Measurements from ENCODE around the gene DUSP6.
"Not testable (repeated sequence)": the region's sequence is repeated elsewhere in the genome, so short reads cannot be mapped to it uniquely, and the experiment has no call there.

Gene DUSP6

GRCh38 chr12:89339526-89339925 is 12.8 kb downstream of the DUSP6 start:
- DNase-seq (ENCODE audit: low read depth), result no peak
- TF ChIP-seq MAX (IDR thresholded peaks at IDR 0.05; ENCODE audit: low read depth, low read length) (no peak), MYC (IDR thresholded peaks at IDR 0.05; ENCODE audit: low read depth, low read length) (no peak)
- TF ChIP-seq, protein P1, sequence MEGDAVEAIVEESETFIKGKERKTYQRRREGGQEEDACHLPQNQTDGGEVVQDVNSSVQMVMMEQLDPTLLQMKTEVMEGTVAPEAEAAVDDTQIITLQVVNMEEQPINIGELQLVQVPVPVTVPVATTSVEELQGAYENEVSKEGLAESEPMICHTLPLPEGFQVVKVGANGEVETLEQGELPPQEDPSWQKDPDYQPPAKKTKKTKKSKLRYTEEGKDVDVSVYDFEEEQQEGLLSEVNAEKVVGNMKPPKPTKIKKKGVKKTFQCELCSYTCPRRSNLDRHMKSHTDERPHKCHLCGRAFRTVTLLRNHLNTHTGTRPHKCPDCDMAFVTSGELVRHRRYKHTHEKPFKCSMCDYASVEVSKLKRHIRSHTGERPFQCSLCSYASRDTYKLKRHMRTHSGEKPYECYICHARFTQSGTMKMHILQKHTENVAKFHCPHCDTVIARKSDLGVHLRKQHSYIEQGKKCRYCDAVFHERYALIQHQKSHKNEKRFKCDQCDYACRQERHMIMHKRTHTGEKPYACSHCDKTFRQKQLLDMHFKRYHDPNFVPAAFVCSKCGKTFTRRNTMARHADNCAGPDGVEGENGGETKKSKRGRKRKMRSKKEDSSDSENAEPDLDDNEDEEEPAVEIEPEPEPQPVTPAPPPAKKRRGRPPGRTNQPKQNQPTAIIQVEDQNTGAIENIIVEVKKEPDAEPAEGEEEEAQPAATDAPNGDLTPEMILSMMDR (IDR thresholded peaks at IDR 0.05; ENCODE audit: low read depth, low read length), result no peak
- no peak overlapping the region for H3K4me3 ChIP-seq (ENCODE audit: low read depth, low read length)

DNA sequence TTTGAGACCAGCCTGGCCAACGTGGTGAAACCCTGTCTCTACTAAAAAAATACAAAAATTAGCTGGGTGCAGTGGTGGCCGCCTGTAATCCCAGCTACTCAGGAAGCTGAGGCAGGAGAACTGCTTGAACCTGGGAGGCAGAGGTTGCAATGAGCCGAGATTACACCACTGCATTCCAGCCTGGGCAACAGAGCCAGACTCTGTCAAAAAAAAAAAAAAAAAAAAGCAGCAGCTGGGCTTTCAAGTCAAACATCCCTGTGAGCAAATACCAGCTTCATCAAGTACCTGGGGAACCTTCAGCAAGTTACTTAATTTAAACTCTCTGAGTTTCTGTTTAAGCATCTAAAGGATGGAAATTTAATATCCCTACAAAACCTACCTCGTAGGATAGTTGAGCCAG is 15.2 kb downstream of the DUSP6 start:
- H3K4me3 ChIP-seq (ENCODE audit: low read depth, low read length); DNase-seq (ENCODE audit: low read depth): not testable (repeated sequence)

DNA sequence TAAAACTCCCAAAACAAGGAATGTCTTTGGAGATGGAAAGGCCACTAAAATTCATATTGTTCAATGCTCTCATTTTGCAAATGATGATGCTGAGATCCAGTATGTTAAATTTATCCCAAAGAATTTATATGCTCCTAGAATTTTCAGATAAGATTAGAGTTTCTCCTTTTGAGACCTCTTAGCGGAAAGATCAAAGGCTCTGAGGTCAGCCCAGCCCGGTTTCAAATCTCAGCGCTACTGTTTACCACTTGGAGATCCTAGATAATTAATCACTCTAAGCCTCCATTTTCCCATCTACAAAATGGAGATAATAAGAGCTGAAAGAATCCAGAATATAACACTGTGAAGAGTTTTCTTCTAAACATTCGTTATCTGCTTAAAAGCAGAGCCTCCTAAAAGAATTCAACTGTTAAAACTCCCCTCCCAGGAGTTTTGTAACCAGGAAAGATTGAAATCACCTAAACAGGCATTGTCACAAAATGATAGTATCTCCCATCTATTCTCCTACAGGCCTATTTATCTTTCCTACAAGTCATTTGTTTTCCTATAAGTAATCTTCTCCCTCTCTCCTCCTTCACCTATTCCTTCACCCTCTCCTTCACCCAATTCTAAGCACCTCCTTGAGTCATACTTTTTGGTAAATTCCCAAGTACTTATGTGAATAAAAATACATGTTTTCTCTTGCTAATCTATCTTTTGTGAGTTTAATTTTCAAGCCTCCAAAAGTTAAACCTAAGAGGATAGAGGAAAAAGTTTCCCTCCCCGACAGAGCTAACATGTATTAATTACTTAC is 16.7 kb downstream of the DUSP6 start:
- TF ChIP-seq, protein P1 (IDR thresholded peaks at IDR 0.05; ENCODE audit: low read depth, low read length), result no peak
- no peak for TF ChIP-seq MAX (IDR thresholded peaks at IDR 0.05; ENCODE audit: low read depth, low read length)
- TF ChIP-seq POLR2A (IDR thresholded peaks at IDR 0.05; ENCODE audit: extremely low read depth, insufficient read length), result no peak
- TF ChIP-seq MYC (IDR thresholded peaks at IDR 0.05; ENCODE audit: low read depth, low read length), result no peak
- no peak overlapping the region for H3K4me3 ChIP-seq (ENCODE audit: low read depth, low read length)
- DNase-seq (ENCODE audit: low read depth), result no peak

DNA sequence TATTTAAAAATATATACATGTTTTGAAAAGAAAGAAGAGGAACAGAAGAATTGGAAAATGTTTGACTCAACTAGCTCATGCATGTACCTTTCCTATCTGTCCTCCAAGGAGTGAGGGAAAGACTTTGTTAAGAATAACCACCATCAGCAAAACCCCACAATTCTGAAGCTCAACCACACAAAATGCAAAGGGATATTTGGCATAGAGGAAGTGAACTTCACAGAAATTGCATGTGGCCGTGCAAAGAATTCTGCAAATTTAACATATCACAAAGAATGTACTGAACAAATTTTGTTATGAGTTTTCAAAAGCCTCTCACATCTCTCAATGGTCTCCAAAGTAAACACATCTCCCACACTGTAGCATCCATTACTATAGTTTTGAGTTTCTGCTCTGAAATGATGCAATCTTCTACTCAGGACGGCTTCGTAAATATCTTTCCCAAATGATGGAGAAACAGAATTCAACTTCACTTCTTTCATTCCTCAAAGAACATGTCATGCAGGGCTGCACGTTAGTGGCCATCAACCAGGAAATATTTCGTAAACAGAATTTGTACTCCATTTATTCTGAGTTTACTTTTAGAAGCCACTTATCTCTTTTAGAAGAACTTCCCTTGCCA is 17.6 kb downstream of the DUSP6 start:
- DNase-seq (ENCODE audit: low read depth), result peak; percentile 22
- H3K4me3 ChIP-seq (ENCODE audit: low read depth, low read length), result no peak overlapping the region
- TF ChIP-seq POLR2A (IDR thresholded peaks at IDR 0.05; ENCODE audit: extremely low read depth, insufficient read length) (no peak), MAX (IDR thresholded peaks at IDR 0.05; ENCODE audit: low read depth, low read length) (no peak), MYC (IDR thresholded peaks at IDR 0.05; ENCODE audit: low read depth, low read length) (no peak)
- TF ChIP-seq, protein P1 (IDR thresholded peaks at IDR 0.05; ENCODE audit: low read depth, low read length), result no peak

DNA sequence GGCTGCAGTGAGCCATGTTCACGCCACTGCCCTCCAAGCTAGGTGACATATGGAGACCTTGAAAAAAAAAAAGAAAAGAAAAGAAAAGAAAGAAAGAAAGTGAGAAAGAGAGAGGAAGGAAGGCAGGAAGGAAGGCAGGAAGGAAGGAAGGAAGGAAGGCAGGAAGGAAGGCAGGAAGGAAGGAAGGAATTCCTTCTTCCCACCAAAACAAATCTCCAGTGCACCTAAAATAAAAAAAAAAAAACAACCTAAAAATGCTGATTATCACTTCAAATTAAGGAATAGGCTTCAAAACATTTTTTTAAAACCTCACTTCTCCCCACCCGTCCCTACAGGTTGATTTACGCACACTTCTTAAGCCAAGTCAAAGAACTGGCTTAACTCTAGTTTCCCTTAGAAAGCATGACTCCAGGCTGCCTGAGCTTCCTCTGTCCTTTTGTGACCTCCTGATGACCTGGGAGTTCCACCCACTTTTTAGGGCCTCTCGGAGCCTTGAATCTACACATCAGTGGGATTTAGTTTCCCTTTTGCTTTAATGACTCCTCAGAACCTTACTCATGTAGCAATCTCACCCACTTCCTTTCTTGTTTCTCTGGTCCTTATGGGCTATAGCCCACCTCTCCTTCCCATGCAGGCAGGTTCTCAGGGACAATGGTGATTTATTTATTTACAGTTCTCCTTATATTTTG is 18.6 kb downstream of the DUSP6 start:
- DNase-seq (ENCODE audit: low read depth), result peak; percentile 96
- H3K4me3 ChIP-seq (ENCODE audit: low read depth, low read length), result no peak overlapping the region
- TF ChIP-seq MAX (IDR thresholded peaks at IDR 0.05; ENCODE audit: low read depth, low read length) (no peak), MYC (IDR thresholded peaks at IDR 0.05; ENCODE audit: low read depth, low read length) (no peak), POLR2A (IDR thresholded peaks at IDR 0.05; ENCODE audit: extremely low read depth, insufficient read length) (no peak)
- TF ChIP-seq, protein P1 (IDR thresholded peaks at IDR 0.05; ENCODE audit: low read depth, low read length), result no peak

Data from NB4 (cell line).